ENCODE results near the gene MAT2A. TPM values are rescaled to one million over a fixed set of nuclear protein-coding genes. Genes with fewer than 3 reads are reported as not detected.
"Not testable (repeated sequence)": the region's sequence is repeated elsewhere in the genome, so short reads cannot be mapped to it uniquely, and the experiment has no call there.

The MAT2A gene
- total RNA-seq, 6 experiments from 2014 or later, result 138 to 171 (median 158) TPM

DNA sequence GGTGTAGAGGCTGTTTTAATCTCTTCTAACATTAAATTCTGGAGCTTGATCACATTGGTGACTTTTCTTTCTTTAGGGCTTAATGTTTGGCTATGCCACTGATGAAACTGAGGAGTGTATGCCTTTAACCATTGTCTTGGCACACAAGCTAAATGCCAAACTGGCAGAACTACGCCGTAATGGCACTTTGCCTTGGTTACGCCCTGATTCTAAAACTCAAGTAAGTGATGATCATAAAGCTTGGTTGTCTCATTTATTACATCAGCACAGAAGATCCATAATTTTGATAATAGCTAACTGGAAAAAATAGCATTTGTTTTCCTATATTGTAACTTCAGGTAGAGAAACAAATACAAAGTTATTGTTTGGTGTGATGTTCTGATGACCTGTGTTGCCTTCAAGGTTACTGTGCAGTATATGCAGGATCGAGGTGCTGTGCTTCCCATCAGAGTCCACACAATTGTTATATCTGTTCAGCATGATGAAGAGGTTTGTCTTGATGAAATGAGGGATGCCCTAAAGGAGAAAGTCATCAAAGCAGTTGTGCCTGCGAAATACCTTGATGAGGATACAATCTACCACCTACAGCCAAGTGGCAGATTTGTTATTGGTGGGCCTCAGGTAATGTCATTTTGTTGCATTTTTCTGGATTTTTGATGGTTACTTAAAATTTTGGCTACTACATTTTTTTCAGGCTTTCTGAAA is 2.9 kb downstream of the MAT2A start:
- peaks cover 23% of the 10 kb centered on the region for H3K27me3 Mint-ChIP-seq (ENCODE audit: insufficient read depth)
- peaks cover 57% of the 10 kb centered on the region for H3K36me3 Mint-ChIP-seq (ENCODE audit: low read depth)
- peak overlapping the region; percentile 93 for H3K4me3 Mint-ChIP-seq
- H3K27ac Mint-ChIP-seq, result peak overlapping the region; percentile 72
- DNase-seq, result no peak
- no peak for TF ChIP-seq CTCF (IDR thresholded peaks at IDR 0.05)
- no peaks in the 10 kb centered on the region for H3K9me3 Mint-ChIP-seq
- H3K4me1 Mint-ChIP-seq (ENCODE audit: low read depth), result peaks cover 68% of the 10 kb centered on the region

DNA sequence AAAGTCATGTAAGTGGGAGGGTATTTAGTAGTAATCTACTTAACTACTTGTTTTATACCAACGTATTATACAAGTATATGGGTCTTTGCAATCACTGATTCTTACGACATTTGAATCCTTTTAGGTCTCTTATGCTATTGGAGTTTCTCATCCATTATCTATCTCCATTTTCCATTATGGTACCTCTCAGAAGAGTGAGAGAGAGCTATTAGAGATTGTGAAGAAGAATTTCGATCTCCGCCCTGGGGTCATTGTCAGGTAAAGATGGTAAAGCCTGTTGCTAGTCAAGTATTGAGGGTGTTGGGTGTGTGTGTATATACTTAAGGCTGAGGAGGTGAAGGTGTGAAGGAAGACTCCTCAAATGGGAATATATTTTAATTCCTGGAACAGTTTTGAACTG is 3.8 kb downstream of the MAT2A start:
- peaks cover 59% of the 10 kb centered on the region for H3K36me3 Mint-ChIP-seq (ENCODE audit: low read depth)

DNA sequence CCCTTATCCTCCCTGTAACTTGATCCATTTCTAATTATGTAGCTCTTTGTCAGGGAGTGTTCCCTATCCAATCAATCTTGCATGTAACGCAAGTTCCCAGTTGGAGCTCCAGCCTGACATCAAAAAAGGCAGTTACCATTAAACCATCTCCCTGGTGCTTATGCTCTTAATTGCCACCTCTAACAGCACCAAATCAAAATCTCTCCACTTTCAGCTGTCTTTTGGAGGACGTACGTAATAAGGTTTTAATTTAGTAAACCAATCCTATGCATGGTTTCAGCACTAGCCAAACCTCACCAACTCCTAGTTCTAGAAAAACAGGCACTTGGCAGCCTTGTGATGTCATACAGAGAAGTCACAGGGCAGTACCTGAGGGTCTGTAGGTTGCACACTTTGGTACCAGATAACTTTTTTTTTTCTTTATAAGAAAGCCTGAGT is 5.3 kb downstream of the MAT2A start:
- peaks cover 13% of the 10 kb centered on the region for H3K27me3 Mint-ChIP-seq (ENCODE audit: insufficient read depth)
- peaks cover 61% of the 10 kb centered on the region for H3K36me3 Mint-ChIP-seq (ENCODE audit: low read depth)
- H3K27ac Mint-ChIP-seq, result peak overlapping the region; percentile 60
- peaks cover 78% of the 10 kb centered on the region for H3K4me1 Mint-ChIP-seq (ENCODE audit: low read depth)
- DNase-seq, H3K9me3 Mint-ChIP-seq: not testable (repeated sequence)
- peak; percentile 18; the same call in 1 of the 2 replicates for TF ChIP-seq CTCF (IDR thresholded peaks at IDR 0.05)
- H3K4me3 Mint-ChIP-seq, result peak overlapping the region; percentile 11; the same call in 1 of the 2 replicates

More for the DNA sequence above, 3.8 kb downstream of the MAT2A start:
- Mint-ChIP-seq H3K4me1 (ENCODE audit: low read depth) (peaks cover 67% of the 10 kb centered on the region), H3K9me3 (no peaks in the 10 kb centered on the region), H3K27ac (peak overlapping the region; percentile 72), H3K4me3 (peak overlapping the region; percentile 93), H3K27me3 (ENCODE audit: insufficient read depth) (peaks cover 24% of the 10 kb centered on the region)
- no peak for DNase-seq
- TF ChIP-seq CTCF (IDR thresholded peaks at IDR 0.05), result no peak

DNA sequence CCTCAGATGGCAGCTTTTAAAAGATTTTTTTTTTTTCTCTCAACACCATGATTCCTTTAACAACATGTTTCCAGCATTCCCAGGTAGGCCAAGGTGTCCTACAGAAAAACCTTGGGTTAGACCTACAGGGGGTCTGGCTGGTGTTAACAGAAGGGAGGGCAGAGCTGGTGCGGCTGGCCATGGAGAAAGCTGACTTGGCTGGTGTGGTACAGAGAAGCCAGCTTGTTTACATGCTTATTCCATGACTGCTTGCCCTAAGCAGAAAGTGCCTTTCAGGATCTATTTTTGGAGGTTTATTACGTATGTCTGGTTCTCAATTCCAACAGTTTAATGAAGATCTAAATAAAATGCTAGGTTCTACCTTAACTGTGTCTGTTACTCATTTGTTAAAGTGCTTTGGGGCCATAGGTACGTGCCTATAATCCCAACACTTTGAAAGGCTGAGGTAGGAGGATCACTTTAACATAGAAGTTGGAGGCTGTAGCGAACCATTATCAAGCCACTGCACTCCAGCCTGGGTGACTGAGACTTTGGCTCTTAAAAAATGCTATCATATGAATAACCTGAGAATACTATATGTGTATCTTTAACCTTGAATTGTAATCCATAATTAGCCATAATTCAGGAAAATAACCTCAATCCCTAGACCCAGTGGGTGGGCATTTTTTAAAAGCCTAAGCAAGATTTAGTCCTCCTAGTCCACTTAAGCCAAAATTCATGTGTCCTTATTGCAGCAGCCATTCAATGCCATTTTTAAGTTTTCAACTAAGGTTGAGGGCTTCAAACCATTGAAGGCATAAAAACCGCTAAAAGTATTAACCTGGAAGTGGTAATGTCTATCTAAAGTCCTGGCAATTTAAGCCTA is 6.2 kb downstream of the MAT2A start:
- Mint-ChIP-seq H3K36me3 (ENCODE audit: low read depth) (peaks cover 57% of the 10 kb centered on the region), H3K4me1 (ENCODE audit: low read depth) (peaks cover 87% of the 10 kb centered on the region), H3K27ac (peak overlapping the region; percentile 60)
- H3K9me3 Mint-ChIP-seq; H3K27me3 Mint-ChIP-seq (ENCODE audit: insufficient read depth); DNase-seq; H3K4me3 Mint-ChIP-seq: not testable (repeated sequence)

DNA sequence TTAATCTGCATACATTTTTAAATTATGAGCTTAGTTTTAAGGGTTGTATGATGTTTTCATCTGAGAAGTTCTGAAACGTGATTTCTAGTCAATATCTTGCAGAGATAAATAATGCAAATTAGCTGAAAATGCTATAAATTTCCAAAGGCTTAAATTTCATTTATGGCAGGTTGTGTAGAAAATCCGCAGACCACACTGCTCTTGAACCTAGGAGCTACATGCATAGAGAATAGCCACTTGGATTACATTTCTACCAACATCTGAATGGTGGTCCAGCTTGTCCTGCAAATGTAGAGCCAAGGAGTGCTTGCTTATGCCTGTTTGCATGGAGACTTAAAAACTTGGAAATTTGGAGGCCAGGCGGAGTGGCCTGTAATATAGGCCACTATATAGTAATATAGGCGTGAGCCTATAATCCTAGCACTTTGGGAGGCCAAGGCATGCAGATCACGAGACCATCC is 6.8 kb downstream of the MAT2A start:
- Mint-ChIP-seq H3K27me3 (ENCODE audit: insufficient read depth) (peaks cover 7% of the 10 kb centered on the region), H3K4me3 (no peak overlapping the region), H3K9me3 (no peaks in the 10 kb centered on the region), H3K36me3 (ENCODE audit: low read depth) (peaks cover 50% of the 10 kb centered on the region), H3K4me1 (ENCODE audit: low read depth) (peaks cover 88% of the 10 kb centered on the region), H3K27ac (no peak overlapping the region; the same call in 1 of the 2 replicates)
- TF ChIP-seq CTCF (IDR thresholded peaks at IDR 0.05), result no peak
- no peak for DNase-seq
